Measurements from ENCODE around the gene NCAPD3.

The NCAPD3 gene, protein sequence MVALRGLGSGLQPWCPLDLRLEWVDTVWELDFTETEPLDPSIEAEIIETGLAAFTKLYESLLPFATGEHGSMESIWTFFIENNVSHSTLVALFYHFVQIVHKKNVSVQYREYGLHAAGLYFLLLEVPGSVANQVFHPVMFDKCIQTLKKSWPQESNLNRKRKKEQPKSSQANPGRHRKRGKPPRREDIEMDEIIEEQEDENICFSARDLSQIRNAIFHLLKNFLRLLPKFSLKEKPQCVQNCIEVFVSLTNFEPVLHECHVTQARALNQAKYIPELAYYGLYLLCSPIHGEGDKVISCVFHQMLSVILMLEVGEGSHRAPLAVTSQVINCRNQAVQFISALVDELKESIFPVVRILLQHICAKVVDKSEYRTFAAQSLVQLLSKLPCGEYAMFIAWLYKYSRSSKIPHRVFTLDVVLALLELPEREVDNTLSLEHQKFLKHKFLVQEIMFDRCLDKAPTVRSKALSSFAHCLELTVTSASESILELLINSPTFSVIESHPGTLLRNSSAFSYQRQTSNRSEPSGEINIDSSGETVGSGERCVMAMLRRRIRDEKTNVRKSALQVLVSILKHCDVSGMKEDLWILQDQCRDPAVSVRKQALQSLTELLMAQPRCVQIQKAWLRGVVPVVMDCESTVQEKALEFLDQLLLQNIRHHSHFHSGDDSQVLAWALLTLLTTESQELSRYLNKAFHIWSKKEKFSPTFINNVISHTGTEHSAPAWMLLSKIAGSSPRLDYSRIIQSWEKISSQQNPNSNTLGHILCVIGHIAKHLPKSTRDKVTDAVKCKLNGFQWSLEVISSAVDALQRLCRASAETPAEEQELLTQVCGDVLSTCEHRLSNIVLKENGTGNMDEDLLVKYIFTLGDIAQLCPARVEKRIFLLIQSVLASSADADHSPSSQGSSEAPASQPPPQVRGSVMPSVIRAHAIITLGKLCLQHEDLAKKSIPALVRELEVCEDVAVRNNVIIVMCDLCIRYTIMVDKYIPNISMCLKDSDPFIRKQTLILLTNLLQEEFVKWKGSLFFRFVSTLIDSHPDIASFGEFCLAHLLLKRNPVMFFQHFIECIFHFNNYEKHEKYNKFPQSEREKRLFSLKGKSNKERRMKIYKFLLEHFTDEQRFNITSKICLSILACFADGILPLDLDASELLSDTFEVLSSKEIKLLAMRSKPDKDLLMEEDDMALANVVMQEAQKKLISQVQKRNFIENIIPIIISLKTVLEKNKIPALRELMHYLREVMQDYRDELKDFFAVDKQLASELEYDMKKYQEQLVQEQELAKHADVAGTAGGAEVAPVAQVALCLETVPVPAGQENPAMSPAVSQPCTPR (N-terminal part only)

GRCh38 chr11:134223836-134224709, at the start of gene NCAPD3, which contains the start of gene VPS26B:
TSS of gene NCAPD3 (minus strand) at chr11:134223967. CDS start at chr11:134223926, 41 bp downstream.
TSS of gene VPS26B (plus strand) at chr11:134224671. CDS start at chr11:134225123, 452 bp downstream.
- peak; percentile 70 for DNase-seq (ENCODE audit: low read depth, low spot score)
- peak within 1 kb of the TSS; percentile 99 for H3K4me3 ChIP-seq
- H3K36me3 ChIP-seq (ENCODE audit: insufficient read depth, low read length) = peaks cover 21% of the 10 kb centered on the region
- H3K9ac ChIP-seq (ENCODE audit: insufficient read length) = peak within 1 kb of the TSS; percentile 89
- H3K9me3 ChIP-seq (ENCODE audit: low read depth, low read length) = no peaks in the 10 kb centered on the region
- peak within 1 kb of the TSS; percentile 71; the same call in 1 of the 2 replicates for H3K27ac ChIP-seq
- TF ChIP-seq EZH2 (IDR thresholded peaks at IDR 0.05) (no peak), FOXP2 (optimal IDR thresholded peaks at IDR 0.05; ENCODE audit: control extremely low read depth, extremely low read length, insufficient read depth) (peak; percentile 36), POLR2AphosphoS5 (IDR thresholded peaks at IDR 0.05; ENCODE audit: borderline replicate concordance, low read depth, low read length) (peak; percentile 94)

GRCh38 chr11:134273317-134273712, 49.5 kb upstream of the NCAPD3 start:
- H3K36me3 ChIP-seq (ENCODE audit: insufficient read depth, low read length) = no peaks in the 10 kb centered on the region
- H3K9me3 ChIP-seq (ENCODE audit: low read depth, low read length) = no peaks in the 10 kb centered on the region
- DNase-seq (ENCODE audit: low read depth, low spot score) = no peak
- TF ChIP-seq POLR2AphosphoS5 (IDR thresholded peaks at IDR 0.05; ENCODE audit: borderline replicate concordance, low read depth, low read length) (no peak), FOXP2 (optimal IDR thresholded peaks at IDR 0.05; ENCODE audit: control extremely low read depth, extremely low read length, insufficient read depth) (no peak), EZH2 (IDR thresholded peaks at IDR 0.05) (no peak)
- H3K27ac ChIP-seq = no peak overlapping the region
- peak overlapping the region; percentile 89 for H3K4me3 ChIP-seq
- H3K9ac ChIP-seq (ENCODE audit: insufficient read length) = no peak overlapping the region

DNA sequence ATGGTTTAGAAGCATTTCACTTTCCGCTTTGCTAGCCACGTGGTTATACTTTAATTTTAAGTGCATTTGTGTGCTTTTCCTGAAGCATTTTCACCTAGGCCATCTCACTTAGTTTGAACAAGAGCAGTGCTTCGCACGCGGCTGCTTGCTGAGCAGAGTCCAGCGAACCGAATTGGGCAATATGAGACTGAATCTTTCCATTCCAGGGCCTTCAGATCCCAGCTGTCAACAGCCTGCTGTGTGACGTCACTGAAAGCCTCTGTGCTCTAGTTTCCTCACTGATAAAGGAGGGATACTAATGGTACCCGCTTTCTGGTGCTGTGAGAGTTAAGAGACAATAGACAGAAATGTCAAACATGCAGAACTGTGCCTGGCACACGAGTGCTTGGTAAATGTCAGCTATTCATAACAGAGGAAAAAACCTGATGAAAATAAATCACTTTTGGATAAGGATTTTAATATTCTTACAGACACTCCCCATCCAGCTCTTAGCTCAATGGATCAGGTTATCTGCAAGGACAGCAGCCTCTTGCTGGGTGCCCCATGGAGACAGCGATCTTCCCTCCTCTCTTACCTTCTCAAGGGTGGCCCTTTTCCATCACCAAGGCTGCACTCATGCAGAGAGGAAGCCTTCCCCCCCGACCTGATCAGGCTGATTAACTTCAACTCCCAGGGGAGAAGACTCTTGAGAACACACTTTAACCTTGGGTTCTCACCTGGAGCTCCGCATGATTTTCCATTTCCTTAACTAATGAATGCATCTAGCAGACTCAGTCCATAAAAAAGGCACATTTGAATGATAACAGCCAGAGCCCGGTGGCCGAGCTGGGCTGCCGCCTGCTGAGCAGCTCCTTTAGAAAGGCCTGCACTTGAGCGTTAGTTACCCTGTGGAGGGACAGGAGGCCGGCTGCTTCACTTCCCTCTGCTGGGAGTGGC, 48.9 kb upstream of the NCAPD3 start:
- Histone ChIP-seq H3K9me3 (ENCODE audit: low read depth, low read length) (no peaks in the 10 kb centered on the region), H3K9ac (ENCODE audit: insufficient read length) (no peak overlapping the region), H3K27ac (no peak overlapping the region), H3K4me3 (no peak overlapping the region), H3K36me3 (ENCODE audit: insufficient read depth, low read length) (no peaks in the 10 kb centered on the region)
- no peak for DNase-seq (ENCODE audit: low read depth, low spot score)
- TF ChIP-seq EZH2 (IDR thresholded peaks at IDR 0.05) = no peak
- TF ChIP-seq POLR2AphosphoS5 (IDR thresholded peaks at IDR 0.05; ENCODE audit: borderline replicate concordance, low read depth, low read length) = no peak
- no peak for TF ChIP-seq FOXP2 (optimal IDR thresholded peaks at IDR 0.05; ENCODE audit: control extremely low read depth, extremely low read length, insufficient read depth)

DNA sequence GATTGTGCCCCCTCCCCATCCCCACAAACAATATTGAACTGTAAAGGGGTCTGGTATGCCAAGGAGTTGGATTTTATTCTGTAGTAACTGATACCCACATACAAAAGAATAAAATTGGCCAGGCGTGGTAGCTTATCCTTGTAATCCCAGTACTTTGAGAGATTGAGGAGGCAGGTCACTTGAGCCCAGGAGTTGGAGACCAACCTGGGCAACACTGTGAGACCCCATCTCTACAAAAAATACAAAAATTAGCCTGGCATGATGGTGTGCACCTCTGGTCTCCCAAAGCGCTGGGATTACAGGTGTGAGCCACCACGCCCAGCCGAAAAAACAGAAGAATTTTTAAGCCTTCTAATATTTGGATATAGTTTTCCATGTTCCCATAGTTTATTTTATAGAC, 48.2 kb upstream of the NCAPD3 start:
- no peak for DNase-seq (ENCODE audit: low read depth, low spot score)
- no peak overlapping the region for H3K4me3 ChIP-seq
- no peaks in the 10 kb centered on the region for H3K9me3 ChIP-seq (ENCODE audit: low read depth, low read length)
- TF ChIP-seq POLR2AphosphoS5 (IDR thresholded peaks at IDR 0.05; ENCODE audit: borderline replicate concordance, low read depth, low read length) = no peak
- no peak for TF ChIP-seq EZH2 (IDR thresholded peaks at IDR 0.05)
- no peak for TF ChIP-seq FOXP2 (optimal IDR thresholded peaks at IDR 0.05; ENCODE audit: control extremely low read depth, extremely low read length, insufficient read depth)
- H3K27ac ChIP-seq = no peak overlapping the region
- no peaks in the 10 kb centered on the region for H3K36me3 ChIP-seq (ENCODE audit: insufficient read depth, low read length)
- no peak overlapping the region for H3K9ac ChIP-seq (ENCODE audit: insufficient read length)

DNA sequence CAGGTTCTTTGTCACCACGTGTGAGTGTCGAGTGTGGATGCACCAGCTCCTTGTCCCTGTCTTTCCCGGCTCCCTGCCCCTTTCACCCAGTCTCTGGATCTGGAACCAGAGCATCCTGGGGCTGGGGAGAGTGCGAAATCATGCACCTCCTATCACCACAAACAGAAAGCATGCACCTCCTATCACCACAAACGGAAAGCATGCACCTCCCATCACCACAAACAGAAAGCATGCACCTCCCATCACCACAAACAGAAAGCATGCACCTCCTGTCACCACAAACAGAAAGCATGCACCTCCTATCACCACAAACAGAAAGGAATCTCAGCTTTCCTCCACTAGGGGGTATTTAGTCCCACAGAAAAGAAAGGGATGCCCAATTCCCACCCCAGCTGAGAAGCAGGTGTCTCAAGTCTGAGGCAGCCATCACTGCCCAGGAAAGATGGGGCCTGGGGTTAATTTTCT, 46.5 kb upstream of the NCAPD3 start:
- no peaks in the 10 kb centered on the region for H3K9me3 ChIP-seq (ENCODE audit: low read depth, low read length)
- no peak overlapping the region for H3K9ac ChIP-seq (ENCODE audit: insufficient read length)
- no peak for DNase-seq (ENCODE audit: low read depth, low spot score)
- H3K4me3 ChIP-seq = no peak overlapping the region
- no peaks in the 10 kb centered on the region for H3K36me3 ChIP-seq (ENCODE audit: insufficient read depth, low read length)
- no peak for TF ChIP-seq POLR2AphosphoS5 (IDR thresholded peaks at IDR 0.05; ENCODE audit: borderline replicate concordance, low read depth, low read length)
- no peak for TF ChIP-seq FOXP2 (optimal IDR thresholded peaks at IDR 0.05; ENCODE audit: control extremely low read depth, extremely low read length, insufficient read depth)
- no peak for TF ChIP-seq EZH2 (IDR thresholded peaks at IDR 0.05)
- H3K27ac ChIP-seq = no peak overlapping the region

GRCh38 chr11:134267966-134268365, 44.2 kb upstream of the NCAPD3 start:
- H3K27ac ChIP-seq = no peak overlapping the region
- TF ChIP-seq POLR2AphosphoS5 (IDR thresholded peaks at IDR 0.05; ENCODE audit: borderline replicate concordance, low read depth, low read length) = no peak
- no peak for TF ChIP-seq EZH2 (IDR thresholded peaks at IDR 0.05)
- no peak for TF ChIP-seq FOXP2 (optimal IDR thresholded peaks at IDR 0.05; ENCODE audit: control extremely low read depth, extremely low read length, insufficient read depth)

More at GRCh38 chr11:134267966-134268365, 44.2 kb upstream of the NCAPD3 start:
- no peaks in the 10 kb centered on the region; the same call in 1 of the 2 replicates for H3K36me3 ChIP-seq (ENCODE audit: insufficient read depth, low read length)
- no peaks in the 10 kb centered on the region for H3K9me3 ChIP-seq (ENCODE audit: low read depth, low read length)
- no peak overlapping the region for H3K9ac ChIP-seq (ENCODE audit: insufficient read length)
- DNase-seq (ENCODE audit: low read depth, low spot score) = no peak
- no peak overlapping the region for H3K4me3 ChIP-seq
